Measurements from ENCODE around the gene LMBRD2. TPM values are rescaled to one million over a fixed set of nuclear protein-coding genes. Genes with fewer than 3 reads are reported as not detected.
"Not testable (repeated sequence)": the region's sequence is repeated elsewhere in the genome, so short reads cannot be mapped to it uniquely, and the experiment has no call there.

The LMBRD2 gene
- total RNA-seq (10 to 100 TPM in 3 of 5 donors, 1 to 10 TPM in 2; 6.3 to 13.7 (median 10.8) TPM), total RNA-seq (15.7 to 62.9 (median 31.5) reads per million in 29 experiments)
- total RNA-seq (2013) = 16.1 TPM

GRCh38 chr5:36151434-36152323 lies at the start of gene LMBRD2, which contains the start of gene SKP2:
Gene LMBRD2 (minus strand): TSS chr5:36151887. CDS start chr5:36143349, 8,538 bp downstream.
Gene SKP2 (plus strand): TSS chr5:36152111. CDS start chr5:36152263, 152 bp downstream.
- peak; percentile 91 to 100 (median 98) for DNase-seq
- Histone ChIP-seq H3K27ac (ENCODE audit: low read length) (peak within 1 kb of the TSS; percentile 65), H3K4me1 (ENCODE audit: control insufficient read depth in 1 of 2, extremely low read depth in 1 of 2, insufficient read depth in 2 of 2, low read length in 2 of 2) (peaks cover 24 to 25% of the 10 kb centered on the region in 2 experiments), H3K9me3 (no peaks in the 10 kb centered on the region), H3K4me3 (ENCODE audit: control insufficient read depth in 1 of 2, extremely low read depth in 1 of 2, low read length in 1 of 2) (peak within 1 kb of the TSS; percentile 70 to 92), H3K36me3 (ENCODE audit: control insufficient read depth in 2 of 2, extremely low read depth in 1 of 2, insufficient read depth in 1 of 2, low read length in 1 of 2) (peaks cover 0 to 20% of the 10 kb centered on the region in 2 donors), H3K27me3 (replicated peaks in 1 of 2; ENCODE audit: control insufficient read depth in 2 of 2, extremely low read depth in 1 of 2, insufficient read depth in 2 of 2, low read length in 1 of 2) (no peaks in the 10 kb centered on the region)
- H3K4me3 Mint-ChIP-seq = peak within 1 kb of the TSS; percentile 93 to 97 (median 96)
- peaks cover 70 to 74% (median 73%) of the 10 kb centered on the region in 3 donors for H3K4me1 Mint-ChIP-seq
- peak; percentile 97 to 99 (median 98) for ATAC-seq (replicated peaks in 1 of 4)
- ChIA-PET CTCF (interaction anchor here in 1 of 2 donors (0.9 to 1.4 kb wide), 2 partner anchors 90 to 91 kb away, joined by 3 to 8 read pairs; partner anchors contain the start of gene NADK2), POLR2A (no interaction called here)
- no peaks in the 10 kb centered on the region for H3K9me3 Mint-ChIP-seq
- peak within 1 kb of the TSS; percentile 86 to 89 for H3K27ac Mint-ChIP-seq
- peaks cover 30% of the 10 kb centered on the region for H3K36me3 Mint-ChIP-seq
- WGBS (ENCODE audit: insufficient coverage) = under 1% methylated on average over 81 of the region's 81 CpGs
- no peaks in the 10 kb centered on the region for H3K27me3 Mint-ChIP-seq

- H3K4me3 ChIP-seq (ENCODE audit: control insufficient read depth in 1 of 2, extremely low read depth in 1 of 2, low read length in 1 of 2) = no peak overlapping the region
- no peaks in the 10 kb centered on the region for H3K4me1 ChIP-seq (ENCODE audit: control insufficient read depth in 1 of 2, extremely low read depth in 1 of 2, insufficient read depth in 2 of 2, low read length in 2 of 2)
- CTCF ChIA-PET = no interaction called here
- no peaks in the 10 kb centered on the region for H3K27me3 ChIP-seq (replicated peaks in 1 of 2; ENCODE audit: control insufficient read depth in 2 of 2, extremely low read depth in 1 of 2, insufficient read depth in 2 of 2, low read length in 1 of 2)
- DNase-seq = no peak
- 100% methylated on average over 1 of the region's 4 CpGs for WGBS (ENCODE audit: insufficient coverage)
- no peaks in the 10 kb centered on the region for H3K9me3 ChIP-seq
- POLR2A ChIA-PET = no interaction called here
- Mint-ChIP-seq H3K9me3 (no peaks in the 10 kb centered on the region), H3K27me3 (no peaks in the 10 kb centered on the region), H3K4me3 (no peak overlapping the region), H3K4me1 (no peaks in the 10 kb centered on the region), H3K36me3 (peaks cover 46% of the 10 kb centered on the region), H3K27ac (no peak overlapping the region)
- no peak overlapping the region for H3K27ac ChIP-seq (ENCODE audit: low read length)
- H3K36me3 ChIP-seq (ENCODE audit: control insufficient read depth in 2 of 2, extremely low read depth in 1 of 2, insufficient read depth in 1 of 2, low read length in 1 of 2) = peaks cover 4 to 37% of the 10 kb centered on the region in 2 donors
- no peak for ATAC-seq (replicated peaks in 1 of 4)
These were observed 48.8 kb upstream of the LMBRD2 start for GRCh38 chr5:36200513-36200912.

GRCh38 chr5:36199620-36200019 lies 47.9 kb upstream of the LMBRD2 start:
- H3K36me3 Mint-ChIP-seq = peaks cover 46% of the 10 kb centered on the region
- no CpG with 5 or more reads among the region's 2 CpGs for WGBS (ENCODE audit: insufficient coverage)
- no peak overlapping the region for H3K27ac ChIP-seq (ENCODE audit: low read length)
- no peak overlapping the region for H3K4me3 Mint-ChIP-seq
- no peak for ATAC-seq (replicated peaks in 1 of 4)
- no peaks in the 10 kb centered on the region for H3K27me3 ChIP-seq (replicated peaks in 1 of 2; ENCODE audit: control insufficient read depth in 2 of 2, extremely low read depth in 1 of 2, insufficient read depth in 2 of 2, low read length in 1 of 2)
- no peak overlapping the region for H3K4me3 ChIP-seq (ENCODE audit: control insufficient read depth in 1 of 2, extremely low read depth in 1 of 2, low read length in 1 of 2)
- H3K9me3 Mint-ChIP-seq = no peaks in the 10 kb centered on the region
- no peaks in the 10 kb centered on the region for H3K4me1 Mint-ChIP-seq
- CTCF ChIA-PET = no interaction called here
- H3K9me3 ChIP-seq = no peaks in the 10 kb centered on the region
- no peak for DNase-seq
- no peaks in the 10 kb centered on the region for H3K4me1 ChIP-seq (ENCODE audit: control insufficient read depth in 1 of 2, extremely low read depth in 1 of 2, insufficient read depth in 2 of 2, low read length in 2 of 2)
- H3K27ac Mint-ChIP-seq = no peak overlapping the region
- POLR2A ChIA-PET = no interaction called here
- peaks cover 4 to 42% of the 10 kb centered on the region in 2 donors for H3K36me3 ChIP-seq (ENCODE audit: control insufficient read depth in 2 of 2, extremely low read depth in 1 of 2, insufficient read depth in 1 of 2, low read length in 1 of 2)
- H3K27me3 Mint-ChIP-seq = no peaks in the 10 kb centered on the region

- POLR2A ChIA-PET = interaction anchor here in 1 of 2 donors (0.5 kb wide), 1 partner anchor 9 kb away, joined by 4 read pairs; no protein-coding TSS in a partner anchor
These were observed 47.1 kb upstream of the LMBRD2 start for GRCh38 chr5:36198783-36199182.

GRCh38 chr5:36198281-36198680 lies 46.6 kb upstream of the LMBRD2 start:
- Mint-ChIP-seq H3K9me3 (no peaks in the 10 kb centered on the region), H3K27me3 (no peaks in the 10 kb centered on the region), H3K27ac (no peak overlapping the region), H3K4me1 (no peaks in the 10 kb centered on the region), H3K36me3 (peaks cover 47% of the 10 kb centered on the region), H3K4me3 (no peak overlapping the region)
- DNase-seq = no peak
- no peaks in the 10 kb centered on the region for H3K27me3 ChIP-seq (replicated peaks in 1 of 2; ENCODE audit: control insufficient read depth in 2 of 2, extremely low read depth in 1 of 2, insufficient read depth in 2 of 2, low read length in 1 of 2)
- no peak for ATAC-seq (replicated peaks in 1 of 4)
- ChIA-PET POLR2A (interaction anchor here in 1 of 2 donors (0.5 kb wide), 1 partner anchor 9 kb away, joined by 4 read pairs; no protein-coding TSS in a partner anchor), CTCF (no interaction called here)
- H3K9me3 ChIP-seq = no peaks in the 10 kb centered on the region
- H3K36me3 ChIP-seq (ENCODE audit: control insufficient read depth in 2 of 2, extremely low read depth in 1 of 2, insufficient read depth in 1 of 2, low read length in 1 of 2) = peaks cover 3 to 42% of the 10 kb centered on the region in 2 donors
- H3K27ac ChIP-seq (ENCODE audit: low read length) = no peak overlapping the region
- H3K4me1 ChIP-seq (ENCODE audit: control insufficient read depth in 1 of 2, extremely low read depth in 1 of 2, insufficient read depth in 2 of 2, low read length in 2 of 2) = no peaks in the 10 kb centered on the region
- H3K4me3 ChIP-seq (ENCODE audit: control insufficient read depth in 1 of 2, extremely low read depth in 1 of 2, low read length in 1 of 2) = no peak overlapping the region

More at GRCh38 chr5:36198783-36199182, 47.1 kb upstream of the LMBRD2 start:
- H3K9me3 Mint-ChIP-seq; H3K27me3 Mint-ChIP-seq; H3K27me3 ChIP-seq (replicated peaks in 1 of 2; ENCODE audit: control insufficient read depth in 2 of 2, extremely low read depth in 1 of 2, insufficient read depth in 2 of 2, low read length in 1 of 2); H3K9me3 ChIP-seq; DNase-seq; H3K4me1 Mint-ChIP-seq; H3K4me3 ChIP-seq (ENCODE audit: control insufficient read depth in 1 of 2, extremely low read depth in 1 of 2, low read length in 1 of 2); CTCF ChIA-PET; H3K4me1 ChIP-seq (ENCODE audit: control insufficient read depth in 1 of 2, extremely low read depth in 1 of 2, insufficient read depth in 2 of 2, low read length in 2 of 2); H3K27ac Mint-ChIP-seq; H3K4me3 Mint-ChIP-seq; H3K27ac ChIP-seq (ENCODE audit: low read length); ATAC-seq (replicated peaks in 1 of 4): not testable (repeated sequence)
- peaks cover 4 to 42% of the 10 kb centered on the region in 2 donors for H3K36me3 ChIP-seq (ENCODE audit: control insufficient read depth in 2 of 2, extremely low read depth in 1 of 2, insufficient read depth in 1 of 2, low read length in 1 of 2)
- H3K36me3 Mint-ChIP-seq = peaks cover 47% of the 10 kb centered on the region
- no CpG with 5 or more reads among the region's 3 CpGs for WGBS (ENCODE audit: insufficient coverage)

- ChIA-PET CTCF (no interaction called here), POLR2A (interaction anchor here in 1 of 2 donors (0.6 kb wide), 2 partner anchors 48 kb away, joined by 4 to 5 read pairs; no protein-coding TSS in a partner anchor)
- no peak overlapping the region for H3K27ac ChIP-seq (ENCODE audit: low read length)
- no peak overlapping the region for H3K4me3 ChIP-seq (ENCODE audit: control insufficient read depth in 1 of 2, extremely low read depth in 1 of 2, low read length in 1 of 2)
- no peaks in the 10 kb centered on the region for H3K27me3 ChIP-seq (replicated peaks in 1 of 2; ENCODE audit: control insufficient read depth in 2 of 2, extremely low read depth in 1 of 2, insufficient read depth in 2 of 2, low read length in 1 of 2)
- H3K27ac Mint-ChIP-seq = no peak overlapping the region
- no peaks in the 10 kb centered on the region for H3K4me1 ChIP-seq (ENCODE audit: control insufficient read depth in 1 of 2, extremely low read depth in 1 of 2, insufficient read depth in 2 of 2, low read length in 2 of 2)
- H3K36me3 ChIP-seq (ENCODE audit: control insufficient read depth in 2 of 2, extremely low read depth in 1 of 2, insufficient read depth in 1 of 2, low read length in 1 of 2) = peaks cover 0 to 17% of the 10 kb centered on the region in 2 donors
- H3K4me3 Mint-ChIP-seq = no peak overlapping the region
- WGBS (ENCODE audit: insufficient coverage) = no CpG with 5 or more reads among the region's 5 CpGs
- no peak for DNase-seq
- no peaks in the 10 kb centered on the region for H3K4me1 Mint-ChIP-seq
- H3K36me3 Mint-ChIP-seq = peaks cover 66% of the 10 kb centered on the region
- H3K9me3 Mint-ChIP-seq = peaks cover 3 to 7% (median 4%) of the 10 kb centered on the region in 3 donors
- ATAC-seq (replicated peaks in 1 of 4) = no peak
- no peaks in the 10 kb centered on the region for H3K9me3 ChIP-seq
- H3K27me3 Mint-ChIP-seq = no peaks in the 10 kb centered on the region
These were observed 42.1 kb upstream of the LMBRD2 start for GRCh38 chr5:36193746-36194145.

Data from T-cell (primary cell).